ENCODE data around the gene SYCP2L. TPM values are rescaled to one million over a fixed set of nuclear protein-coding genes. Genes with fewer than 3 reads are reported as not detected.
"Not testable (repeated sequence)": the region's sequence is repeated elsewhere in the genome, so short reads cannot be mapped to it uniquely, and the experiment has no call there.

SYCP2L gene
- total RNA-seq, 2 experiments from 2014 or later, result 0.25 TPM; not detected in 1

DNA sequence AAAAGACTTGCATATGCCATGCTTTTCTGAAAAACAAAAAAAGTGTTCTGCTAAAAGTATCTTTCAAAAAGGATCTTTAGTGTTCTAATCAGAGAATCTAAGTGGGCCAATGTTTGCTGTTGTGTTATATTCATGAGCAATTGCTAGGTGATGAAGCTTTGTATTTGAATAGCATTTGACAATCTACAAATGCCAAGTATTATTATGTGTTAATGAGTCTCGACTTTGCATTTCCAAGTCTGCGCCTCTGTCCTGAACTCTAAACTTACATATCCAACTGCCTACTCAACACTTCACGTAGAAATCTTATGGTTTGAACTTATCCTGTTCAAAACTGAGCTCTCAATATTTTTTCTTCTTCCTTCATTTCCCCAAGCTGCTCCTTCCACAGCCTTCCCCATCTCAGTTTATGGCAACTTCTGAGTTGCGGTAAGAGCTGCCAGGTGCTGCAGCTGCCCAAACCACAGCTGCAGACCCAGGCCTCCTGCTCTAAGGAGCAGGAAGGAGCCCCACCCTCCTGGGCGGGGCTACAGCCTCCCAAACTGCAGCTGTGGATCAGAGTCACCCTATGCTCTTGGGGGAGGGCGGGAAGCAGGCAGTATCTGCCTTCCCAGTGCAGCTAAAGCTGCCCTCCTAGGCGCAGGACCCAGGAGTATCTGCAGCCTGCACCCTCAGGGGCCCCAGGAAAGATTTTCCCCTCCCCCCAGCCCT, 31.8 kb upstream of the SYCP2L start:
- intact Hi-C loops (cut with DNase I, micrococcal nuclease), result no loop called here
- CTCF ChIA-PET, result interaction anchor here (0.7 kb wide), 1 partner anchor 306 kb away, joined by 3 read pairs; no protein-coding TSS in a partner anchor
- Mint-ChIP-seq H3K4me1 (no peaks in the 10 kb centered on the region), H3K9me3 (ENCODE audit: low read depth) (peaks cover 11% of the 10 kb centered on the region), H3K27ac (no peak overlapping the region), H3K4me3 (no peak overlapping the region), H3K36me3 (ENCODE audit: low read depth) (peaks cover 8% of the 10 kb centered on the region), H3K27me3 (peaks cover 4% of the 10 kb centered on the region)
- ATAC-seq (no peak), DNase-seq (no peak)
- POLR2A ChIA-PET, result no interaction called here

DNA sequence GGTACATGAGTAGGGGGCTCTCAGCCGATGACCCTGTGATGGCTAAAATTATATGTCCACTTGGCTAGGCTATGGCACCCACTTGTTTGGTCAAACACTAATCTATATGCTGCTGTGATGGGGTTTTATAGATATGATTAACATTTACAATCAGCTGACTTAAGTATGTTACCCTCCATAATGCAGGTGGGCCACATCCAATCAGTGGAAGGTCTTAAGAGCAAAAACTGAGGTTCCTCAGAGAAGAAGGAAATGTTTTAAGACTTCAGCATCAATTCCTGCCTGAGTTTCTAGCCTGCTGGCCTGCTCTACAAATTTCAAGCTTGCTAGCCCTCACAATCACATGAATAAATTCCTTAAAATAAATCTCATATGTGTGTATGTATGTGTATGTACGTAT, 29.6 kb upstream of the SYCP2L start:
- Mint-ChIP-seq H3K4me3 (no peak overlapping the region), H3K27me3 (peaks cover 4% of the 10 kb centered on the region), H3K9me3 (ENCODE audit: low read depth) (peaks cover 11% of the 10 kb centered on the region), H3K36me3 (ENCODE audit: low read depth) (peaks cover 8% of the 10 kb centered on the region), H3K27ac (no peak overlapping the region), H3K4me1 (no peaks in the 10 kb centered on the region)
- DNase-seq (no peak), ATAC-seq (no peak)
- intact Hi-C loops (cut with DNase I, micrococcal nuclease), result no loop called here
- ChIA-PET POLR2A (no interaction called here), CTCF (interaction anchor here (0.6 kb wide), 1 partner anchor 389 kb away, joined by 3 read pairs; no protein-coding TSS in a partner anchor)

DNA sequence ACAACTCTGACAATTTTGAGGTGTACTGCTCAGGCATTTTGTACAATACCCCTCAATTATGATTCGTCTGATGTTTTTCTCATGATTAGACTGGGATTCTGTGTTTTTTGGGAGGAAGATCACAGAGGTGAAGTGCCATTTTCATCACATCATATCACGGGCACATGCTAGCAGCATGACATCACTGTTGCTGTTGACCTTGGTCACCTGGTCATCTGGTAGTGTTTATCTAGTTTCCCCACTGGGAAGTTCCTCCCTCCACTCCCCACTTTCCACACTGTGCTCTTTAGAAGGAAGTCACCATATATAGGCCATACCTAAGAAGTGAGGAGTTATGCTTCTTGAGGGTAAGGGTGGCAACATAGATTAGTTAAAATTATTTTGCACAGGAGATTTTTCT, 25.8 kb upstream of the SYCP2L start:
- no peaks in the 10 kb centered on the region for H3K9me3 Mint-ChIP-seq (ENCODE audit: low read depth)
- CTCF ChIA-PET, result no interaction called here

DNA sequence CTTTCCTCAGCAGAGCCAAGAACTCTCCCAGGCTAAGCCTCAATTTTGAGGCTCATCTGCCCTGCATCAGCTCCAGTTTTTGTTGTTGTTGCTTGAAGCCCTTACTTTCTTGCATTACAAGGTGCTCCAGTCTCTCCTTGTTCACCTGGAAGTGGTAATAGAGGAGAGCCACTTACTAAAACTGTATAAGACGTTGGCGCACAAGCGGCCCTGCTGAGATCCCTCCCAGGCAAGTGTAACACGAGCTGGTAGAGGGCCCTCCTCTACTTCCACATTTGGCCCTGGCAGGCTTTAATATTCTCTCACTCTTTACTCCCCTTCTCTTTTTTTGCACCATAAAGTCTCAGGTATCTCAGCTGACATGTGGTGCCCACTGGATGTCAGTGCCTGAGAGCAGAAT, 24.5 kb upstream of the SYCP2L start:
- no peak overlapping the region for H3K27ac Mint-ChIP-seq
- H3K9me3 Mint-ChIP-seq (ENCODE audit: low read depth), result no peaks in the 10 kb centered on the region
- no peaks in the 10 kb centered on the region for H3K4me1 Mint-ChIP-seq
- ChIA-PET POLR2A (no interaction called here), CTCF (no interaction called here)
- ATAC-seq, result no peak
- DNase-seq, result no peak
- no peak overlapping the region for H3K4me3 Mint-ChIP-seq
- H3K36me3 Mint-ChIP-seq (ENCODE audit: low read depth), result no peaks in the 10 kb centered on the region
- no peaks in the 10 kb centered on the region for H3K27me3 Mint-ChIP-seq
- intact Hi-C loops (cut with DNase I, micrococcal nuclease), result no loop called here

More for the DNA sequence above, 25.8 kb upstream of the SYCP2L start:
- no peak for ATAC-seq
- Mint-ChIP-seq H3K36me3 (ENCODE audit: low read depth) (peaks cover 2% of the 10 kb centered on the region), H3K27ac (no peak overlapping the region), H3K27me3 (peaks cover 2% of the 10 kb centered on the region), H3K4me3 (no peak overlapping the region), H3K4me1 (no peaks in the 10 kb centered on the region)
- POLR2A ChIA-PET, result no interaction called here
- intact Hi-C loops (cut with DNase I, micrococcal nuclease), result no loop called here
- no peak for DNase-seq

DNA sequence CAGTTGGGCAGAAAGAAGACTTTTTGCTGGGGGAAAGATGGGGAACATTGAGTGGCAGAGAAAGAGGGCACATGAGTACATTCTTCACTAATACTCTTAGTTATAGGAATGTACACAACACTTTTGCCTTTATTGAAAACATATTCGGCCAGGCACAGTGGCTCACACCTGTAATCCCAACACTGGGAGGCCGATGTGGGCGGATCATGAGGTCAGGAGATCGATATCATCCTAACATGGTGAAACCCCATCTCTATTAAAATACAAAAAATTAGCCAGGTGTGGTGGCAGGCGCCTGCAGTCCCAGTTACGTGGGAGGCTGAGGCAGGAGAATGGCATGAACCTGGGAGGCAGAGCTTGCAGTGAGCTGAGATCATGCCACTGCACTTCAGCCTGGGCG, 23.8 kb upstream of the SYCP2L start:
- H3K4me1 Mint-ChIP-seq; H3K4me3 Mint-ChIP-seq; ATAC-seq; H3K27me3 Mint-ChIP-seq; H3K9me3 Mint-ChIP-seq (ENCODE audit: low read depth); CTCF ChIA-PET; DNase-seq; POLR2A ChIA-PET; intact Hi-C loops (cut with DNase I, micrococcal nuclease); H3K27ac Mint-ChIP-seq; H3K36me3 Mint-ChIP-seq (ENCODE audit: low read depth): not testable (repeated sequence)

DNA sequence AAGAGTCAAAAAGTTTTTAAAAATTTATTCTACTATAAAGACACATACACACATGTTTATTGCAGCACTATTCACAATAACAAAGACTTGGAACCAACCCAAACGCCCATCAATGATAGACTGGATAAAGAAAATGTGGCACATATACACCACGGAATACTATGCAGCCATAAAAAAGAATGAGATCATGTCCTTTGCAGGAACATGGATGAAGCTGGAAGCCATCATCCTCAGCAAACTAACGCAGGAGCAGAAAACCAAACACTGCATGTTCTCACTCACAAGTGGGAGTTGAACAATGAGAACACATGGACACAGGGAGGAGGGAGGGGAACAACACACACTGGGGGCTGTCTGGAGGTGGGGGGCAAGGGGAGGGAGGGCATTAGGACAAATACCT, 20.1 kb upstream of the SYCP2L start:
- H3K27ac Mint-ChIP-seq; H3K9me3 Mint-ChIP-seq (ENCODE audit: low read depth); DNase-seq; intact Hi-C loops (cut with DNase I, micrococcal nuclease); H3K4me1 Mint-ChIP-seq; H3K36me3 Mint-ChIP-seq (ENCODE audit: low read depth); ATAC-seq; H3K27me3 Mint-ChIP-seq; CTCF ChIA-PET; POLR2A ChIA-PET; H3K4me3 Mint-ChIP-seq: not testable (repeated sequence)

DNA sequence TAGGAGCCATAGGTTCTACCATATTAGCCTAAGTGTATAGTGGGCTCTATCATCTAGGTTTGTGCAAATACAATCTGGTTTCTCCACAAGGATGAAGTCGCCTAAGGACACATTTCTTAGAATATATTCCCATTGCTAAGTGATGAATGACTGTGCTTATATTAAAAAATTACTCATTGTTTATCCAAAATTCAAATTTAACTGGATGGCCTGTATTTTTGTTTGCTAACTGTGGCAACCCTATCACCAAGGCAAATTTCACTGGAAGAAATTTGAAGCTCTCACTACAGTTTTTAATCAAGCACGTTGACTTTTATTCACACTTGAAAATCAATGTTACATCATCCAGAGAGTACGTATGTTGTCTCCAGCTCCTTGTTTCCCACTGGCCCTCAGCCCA, 18.9 kb upstream of the SYCP2L start:
- no peak overlapping the region for H3K4me3 Mint-ChIP-seq
- H3K4me1 Mint-ChIP-seq, result no peaks in the 10 kb centered on the region
- ChIA-PET POLR2A (no interaction called here), CTCF (interaction anchor here (1.2 kb wide), 1 partner anchor 390 kb away, joined by 4 read pairs; no protein-coding TSS in a partner anchor)
- ATAC-seq (no peak), DNase-seq (no peak)
- H3K27ac Mint-ChIP-seq, result no peak overlapping the region
- intact Hi-C loops (cut with DNase I, micrococcal nuclease), result no loop called here
- peaks cover 1% of the 10 kb centered on the region for H3K27me3 Mint-ChIP-seq
- no peaks in the 10 kb centered on the region for H3K9me3 Mint-ChIP-seq (ENCODE audit: low read depth)
- no peaks in the 10 kb centered on the region for H3K36me3 Mint-ChIP-seq (ENCODE audit: low read depth)

DNA sequence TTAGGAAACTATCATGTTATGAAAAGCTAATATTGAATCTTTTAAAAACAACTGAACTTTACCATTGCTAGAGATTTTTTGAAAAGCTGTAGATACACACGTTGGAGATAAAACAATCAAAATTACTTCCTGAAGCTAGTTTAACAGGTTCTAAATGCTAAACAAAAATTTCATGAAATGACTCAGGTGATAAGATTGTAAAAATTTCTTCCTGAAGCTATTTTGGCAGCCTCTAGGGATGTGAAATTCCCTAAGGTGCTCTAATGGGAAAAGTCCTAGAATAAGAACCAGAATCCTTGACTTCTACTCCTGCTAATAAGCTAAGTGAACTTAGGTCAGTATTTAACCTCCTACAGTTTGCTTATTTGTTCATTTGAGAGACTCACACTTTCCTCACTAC, 13.5 kb upstream of the SYCP2L start:
- ChIA-PET CTCF (interaction anchor here (1.2 kb wide), 1 partner anchor 13 kb away, joined by 3 read pairs; the partner anchor contains the start of gene SYCP2L), POLR2A (no interaction called here)
- intact Hi-C loops (cut with DNase I, micrococcal nuclease), result no loop called here
- H3K27me3 Mint-ChIP-seq, result peaks cover 9% of the 10 kb centered on the region
- ATAC-seq (no peak), DNase-seq (no peak)
- H3K9me3 Mint-ChIP-seq (ENCODE audit: low read depth), result no peaks in the 10 kb centered on the region
- no peaks in the 10 kb centered on the region for H3K4me1 Mint-ChIP-seq
- H3K27ac Mint-ChIP-seq, result no peak overlapping the region
- no peaks in the 10 kb centered on the region for H3K36me3 Mint-ChIP-seq (ENCODE audit: low read depth)
- H3K4me3 Mint-ChIP-seq, result no peak overlapping the region

DNA sequence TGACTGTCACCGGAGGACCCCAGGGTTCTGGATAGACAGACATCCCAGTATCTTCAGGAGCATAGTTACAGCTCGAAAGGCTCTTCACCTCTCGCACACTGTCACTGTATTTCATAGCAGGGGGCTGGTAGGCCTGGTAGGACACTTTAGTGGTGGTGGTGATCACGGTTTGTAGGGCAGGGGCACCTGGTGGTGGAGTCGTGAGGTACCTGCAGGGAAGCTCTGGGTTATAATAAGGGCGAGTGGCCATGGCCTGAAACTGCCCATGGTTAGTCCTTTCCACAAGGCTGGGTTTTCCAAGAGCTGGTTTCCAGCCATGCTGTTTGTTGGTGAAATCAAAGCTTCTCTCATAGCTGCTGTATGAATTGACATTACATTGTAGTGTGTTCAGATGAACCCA, 12.6 kb upstream of the SYCP2L start:
- ChIA-PET POLR2A (no interaction called here), CTCF (no interaction called here)
- Mint-ChIP-seq H3K9me3 (ENCODE audit: low read depth) (no peaks in the 10 kb centered on the region), H3K27ac (no peak overlapping the region), H3K27me3 (peaks cover 10% of the 10 kb centered on the region), H3K4me1 (no peaks in the 10 kb centered on the region), H3K36me3 (ENCODE audit: low read depth) (no peaks in the 10 kb centered on the region), H3K4me3 (no peak overlapping the region)
- ATAC-seq, result no peak
- intact Hi-C loops (cut with DNase I, micrococcal nuclease), result no loop called here
- no peak for DNase-seq

DNA sequence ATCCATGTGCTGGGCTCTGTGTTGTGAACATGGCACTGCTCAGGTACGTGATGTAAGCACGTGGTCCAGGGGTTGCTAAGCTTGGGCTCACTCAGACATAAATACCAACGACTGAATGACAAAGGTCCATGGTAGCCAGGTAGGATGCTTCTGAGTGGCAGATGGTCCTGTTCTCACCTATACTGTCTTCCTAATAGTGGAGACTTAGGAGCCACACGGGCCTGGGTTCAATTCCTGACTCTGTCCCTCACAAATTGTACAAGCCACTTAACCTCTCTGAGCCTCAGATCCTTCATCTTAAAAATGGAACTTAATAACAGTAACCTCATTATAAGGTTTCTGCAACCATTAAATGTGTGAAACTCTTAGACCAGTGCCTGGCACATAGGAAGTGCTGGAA, 11.8 kb upstream of the SYCP2L start:
- intact Hi-C loops (cut with DNase I, micrococcal nuclease), result no loop called here
- ChIA-PET CTCF (no interaction called here), POLR2A (no interaction called here)
- H3K27me3 Mint-ChIP-seq, result peaks cover 16% of the 10 kb centered on the region
- ATAC-seq (no peak), DNase-seq (no peak)
- no peak overlapping the region for H3K27ac Mint-ChIP-seq
- H3K9me3 Mint-ChIP-seq (ENCODE audit: low read depth), result no peaks in the 10 kb centered on the region
- no peaks in the 10 kb centered on the region for H3K4me1 Mint-ChIP-seq
- no peak overlapping the region for H3K4me3 Mint-ChIP-seq
- H3K36me3 Mint-ChIP-seq (ENCODE audit: low read depth), result no peaks in the 10 kb centered on the region

DNA sequence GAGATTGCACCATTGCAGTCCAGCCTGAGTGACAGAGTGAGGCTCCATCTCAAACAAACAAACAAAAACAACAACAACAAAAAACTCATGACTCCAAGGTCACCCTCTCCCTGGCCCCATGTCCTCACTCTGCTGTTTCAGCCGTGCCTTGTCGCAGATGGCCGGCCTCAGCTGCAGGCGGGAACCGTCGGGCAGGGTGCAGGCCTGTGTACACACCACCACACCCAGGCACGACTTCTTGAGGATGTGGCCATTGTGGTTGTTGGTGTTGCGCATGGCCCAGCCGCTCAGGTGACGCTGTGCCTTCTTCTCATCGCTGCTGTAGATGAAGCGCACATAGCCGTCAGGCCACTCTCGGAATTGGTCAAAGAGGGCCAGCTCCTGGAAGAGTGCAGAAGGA, 9.8 kb upstream of the SYCP2L start:
- intact Hi-C loops (cut with DNase I, micrococcal nuclease), result no loop called here
- Mint-ChIP-seq H3K9me3 (ENCODE audit: low read depth) (no peaks in the 10 kb centered on the region), H3K4me1 (peaks cover 3% of the 10 kb centered on the region), H3K36me3 (ENCODE audit: low read depth) (no peaks in the 10 kb centered on the region), H3K27ac (no peak overlapping the region), H3K27me3 (peaks cover 31% of the 10 kb centered on the region), H3K4me3 (no peak overlapping the region)
- CTCF ChIA-PET, result no interaction called here
- POLR2A ChIA-PET, result no interaction called here
- no peak for DNase-seq
- ATAC-seq, result no peak

DNA sequence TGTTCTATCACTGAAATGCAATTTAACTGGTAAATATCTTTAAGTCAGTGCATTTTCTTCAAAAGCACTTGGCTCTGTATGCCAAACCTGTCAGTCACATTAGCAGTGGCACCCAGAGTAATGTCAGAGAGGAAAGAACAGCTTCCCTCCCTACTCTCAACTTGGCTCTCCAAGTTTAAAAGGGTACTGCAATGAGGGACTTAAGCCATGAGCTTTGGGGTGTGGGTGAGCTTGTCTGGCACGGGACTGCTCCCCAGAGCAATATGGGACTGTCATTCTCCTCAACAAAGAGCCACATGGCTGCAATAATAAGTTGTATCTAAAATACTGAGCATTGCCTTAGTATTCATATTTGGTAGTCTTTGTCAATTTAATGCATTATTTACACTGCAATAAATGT, 9.0 kb upstream of the SYCP2L start:
- ChIA-PET CTCF (no interaction called here), POLR2A (no interaction called here)
- ATAC-seq, result no peak
- intact Hi-C loops (cut with DNase I, micrococcal nuclease), result no loop called here
- H3K36me3 Mint-ChIP-seq (ENCODE audit: low read depth), result no peaks in the 10 kb centered on the region
- no peaks in the 10 kb centered on the region for H3K9me3 Mint-ChIP-seq (ENCODE audit: low read depth)
- no peak for DNase-seq
- H3K4me1 Mint-ChIP-seq, result peaks cover 7% of the 10 kb centered on the region
- peaks cover 38% of the 10 kb centered on the region for H3K27me3 Mint-ChIP-seq
- H3K27ac Mint-ChIP-seq, result no peak overlapping the region
- H3K4me3 Mint-ChIP-seq, result no peak overlapping the region

DNA sequence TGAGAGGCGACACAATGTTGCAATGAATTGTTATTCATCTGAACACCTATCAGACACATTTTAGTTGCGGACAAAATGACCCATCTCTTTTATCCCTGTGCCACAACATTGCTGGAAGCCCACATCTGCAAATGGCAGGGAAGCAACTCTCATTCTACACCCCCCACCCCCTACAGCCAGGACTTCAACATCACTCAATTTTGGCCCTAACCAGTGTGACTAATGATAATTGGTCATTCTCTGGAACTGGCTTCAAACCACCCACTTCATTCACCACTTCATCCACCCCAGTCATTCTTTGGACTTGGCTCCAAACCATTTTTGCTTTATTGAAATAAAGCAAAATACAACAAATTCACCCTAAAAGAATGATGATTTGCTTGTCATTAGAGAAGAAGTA, 6.5 kb upstream of the SYCP2L start:
- H3K4me3 Mint-ChIP-seq, result no peak overlapping the region
- intact Hi-C loops (cut with DNase I, micrococcal nuclease), result no loop called here
- CTCF ChIA-PET, result no interaction called here
- H3K9me3 Mint-ChIP-seq (ENCODE audit: low read depth), result no peaks in the 10 kb centered on the region
- H3K27me3 Mint-ChIP-seq, result peaks cover 46% of the 10 kb centered on the region
- ATAC-seq (no peak), DNase-seq (no peak)
- POLR2A ChIA-PET, result no interaction called here
- no peak overlapping the region for H3K27ac Mint-ChIP-seq
- H3K36me3 Mint-ChIP-seq (ENCODE audit: low read depth), result no peaks in the 10 kb centered on the region
- H3K4me1 Mint-ChIP-seq, result peaks cover 7% of the 10 kb centered on the region
